Ureter (tissue), 1 donor: ENCODE measurements around the gene MDM2. TPM values are rescaled to one million over a fixed set of nuclear protein-coding genes. Genes with fewer than 3 reads are reported as not detected.
"Not testable (repeated sequence)": the region's sequence is repeated elsewhere in the genome, so short reads cannot be mapped to it uniquely, and the experiment has no call there.

ENCODE experiments used
- DNase-seq: peaks from one replicate; pipeline ENCODE4 v3.0.0-alpha.2; 2020; ENCODE audit warnings: low spot score
- total RNA-seq: library from RNA; stranded (reverse); gene quantifications from one replicate; pipeline ENCODE4 v1.2.4, GENCODE V29; 2023
- donor health status: DM: yes; HTN: yes; CAD: no.

MDM2 gene
- total RNA-seq, 1 donor from 2014 or later, result 140 TPM

DNA sequence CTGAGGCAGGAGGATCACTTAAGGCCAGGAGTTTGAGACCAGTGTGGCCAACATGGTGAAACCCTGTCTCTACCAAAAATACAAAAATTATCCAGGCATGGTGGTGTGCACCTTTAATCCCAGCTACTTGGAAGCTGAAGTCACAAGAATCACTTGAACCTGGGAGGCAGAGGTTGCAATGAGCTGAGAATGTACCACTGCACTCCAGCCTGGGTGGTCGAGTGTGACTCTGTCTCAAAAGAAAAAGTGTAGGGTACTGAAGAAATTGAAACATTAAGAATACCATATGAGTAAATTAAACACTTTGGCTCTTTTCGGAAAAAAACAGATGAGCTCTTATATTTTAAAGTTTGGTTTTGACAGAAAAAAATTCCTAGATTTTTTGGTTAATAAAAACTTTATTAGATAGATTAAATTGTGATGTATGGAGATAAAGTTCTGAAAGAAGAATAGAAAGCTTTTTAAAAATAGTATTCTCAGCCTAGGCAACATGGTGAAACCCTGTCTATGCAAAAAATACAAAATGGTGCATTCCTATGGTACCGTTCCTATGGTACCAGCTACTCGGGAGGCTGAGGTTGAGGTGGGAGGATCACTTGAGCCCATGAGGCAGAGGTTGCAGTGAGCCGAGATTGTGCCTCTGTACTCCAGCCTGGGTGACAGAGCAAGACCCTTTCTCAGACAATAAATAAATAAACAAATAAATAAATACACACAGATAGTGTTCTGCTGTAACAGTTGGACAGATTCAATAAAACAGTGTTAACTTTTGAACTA is 20.1 kb downstream of the MDM2 start:
- DNase-seq, result no peak

GRCh38 chr12:68828672-68829068 is 20.7 kb downstream of the MDM2 start:
- DNase-seq, result no peak

DNA sequence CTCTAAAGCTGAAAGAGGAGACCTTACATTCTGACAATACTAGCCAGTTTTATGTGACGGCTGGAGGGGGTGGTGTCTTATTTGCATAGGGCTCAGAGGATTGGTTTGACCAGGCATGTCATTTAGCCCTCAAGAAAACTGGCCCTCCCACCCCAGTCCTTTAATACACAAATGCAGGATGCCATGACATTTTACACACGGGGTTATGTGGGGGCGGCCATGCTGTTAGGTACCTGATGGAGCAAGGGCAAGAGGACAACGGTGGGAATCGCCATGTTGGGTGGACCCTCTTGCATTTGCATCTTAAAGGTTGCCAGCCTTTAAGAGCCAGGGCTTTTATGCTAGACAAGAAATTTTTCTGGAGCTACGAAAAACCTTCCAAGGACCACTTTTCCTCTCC is 23.3 kb downstream of the MDM2 start:
- no peak for DNase-seq

DNA sequence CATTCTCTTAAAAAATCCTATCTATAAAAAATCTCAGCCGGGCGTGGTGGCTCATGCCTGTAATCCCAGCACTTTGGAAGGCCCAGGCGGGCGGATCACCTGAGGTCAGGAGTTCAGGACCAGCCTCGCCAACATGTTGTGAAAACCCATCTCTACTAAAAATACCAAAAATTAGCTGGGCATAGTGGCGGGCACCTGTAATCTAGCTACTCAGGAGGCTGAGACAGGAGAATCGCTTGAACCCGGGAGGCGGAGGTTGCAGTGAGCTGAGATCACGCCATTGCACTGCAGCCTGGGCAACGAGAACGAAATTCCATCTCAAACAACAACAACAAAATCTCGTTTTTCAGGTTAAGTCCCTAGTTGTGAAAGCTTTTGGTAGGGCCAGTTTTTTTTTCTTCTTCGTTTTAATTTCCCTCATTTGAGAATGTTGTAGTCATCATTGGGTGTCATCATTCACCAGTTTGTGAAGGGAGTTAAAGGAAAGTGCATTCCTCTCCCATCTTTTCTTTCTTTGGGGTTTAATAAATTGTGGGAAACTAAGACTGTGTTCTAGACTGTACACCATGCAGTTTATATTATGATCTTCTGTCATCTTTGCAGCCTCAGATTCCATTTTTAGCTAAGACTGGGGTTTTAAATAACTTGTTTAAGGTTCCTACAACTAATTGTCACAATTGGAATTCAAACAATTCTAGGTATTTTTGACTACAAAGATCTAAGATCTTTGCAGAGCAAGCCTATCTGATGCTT is 23.9 kb downstream of the MDM2 start:
- DNase-seq, result no peak

DNA sequence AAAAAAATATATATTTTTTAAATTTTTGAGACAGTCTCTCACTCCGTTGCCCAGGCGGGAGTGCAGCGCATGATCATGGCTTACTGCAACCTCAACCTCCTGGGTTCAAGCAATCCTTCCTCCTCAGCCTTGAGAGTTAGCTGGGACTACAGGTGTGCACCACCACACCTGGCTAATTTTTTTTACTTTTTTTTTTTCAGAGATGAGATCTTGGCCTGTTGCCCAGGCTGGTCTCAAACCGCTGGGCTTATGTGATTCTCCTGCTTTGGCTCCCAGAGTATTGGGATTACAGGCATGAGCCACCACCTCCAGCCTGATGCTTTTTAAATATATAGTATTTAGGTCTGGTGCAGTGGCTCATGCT is 24.5 kb downstream of the MDM2 start:
- no peak for DNase-seq

DNA sequence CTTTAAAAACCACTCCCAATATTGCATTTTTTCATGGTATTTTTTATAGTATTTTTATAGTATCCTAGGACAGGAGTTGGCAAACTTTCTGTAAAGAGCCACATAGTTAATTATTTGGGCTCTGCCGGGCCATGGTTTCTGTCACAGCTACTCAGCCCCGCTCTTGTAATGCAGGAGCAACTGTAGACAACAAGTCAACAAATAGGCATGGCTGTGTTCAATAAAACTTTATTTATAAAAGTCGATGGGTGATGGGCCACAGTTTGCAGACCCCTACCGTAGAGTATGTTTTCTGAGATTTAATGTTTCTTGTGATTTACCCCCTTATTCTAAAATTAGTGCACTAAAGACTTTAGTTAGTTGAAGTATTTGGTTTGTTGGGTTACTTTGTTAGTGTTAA is 25.5 kb downstream of the MDM2 start:
- no peak for DNase-seq

DNA sequence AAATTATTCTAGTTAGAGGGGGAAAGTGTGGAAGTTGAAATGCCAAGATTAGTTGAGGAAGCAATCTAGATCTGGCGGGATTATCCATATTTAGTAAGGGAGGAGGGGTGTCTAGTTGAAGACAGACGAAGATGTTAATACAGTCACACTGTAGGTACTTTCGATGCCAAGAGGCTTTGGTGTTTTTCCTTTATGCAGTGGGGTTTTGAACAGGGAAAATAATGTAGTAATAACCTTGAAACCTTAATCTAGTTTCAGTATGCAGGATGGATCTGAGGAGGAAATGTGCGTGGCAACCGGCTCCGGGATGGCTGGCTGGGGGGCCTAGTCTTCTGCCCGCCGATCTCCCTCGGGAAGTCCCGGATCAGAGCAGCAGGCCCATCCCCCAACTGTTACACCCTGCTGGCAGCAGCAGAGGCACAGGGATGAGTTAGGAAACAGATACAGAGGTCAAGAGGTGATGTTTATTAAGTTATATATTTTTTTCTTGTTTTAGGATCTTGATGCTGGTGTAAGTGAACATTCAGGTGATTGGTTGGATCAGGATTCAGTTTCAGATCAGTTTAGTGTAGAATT is 27.4 kb downstream of the MDM2 start:
- no peak for DNase-seq

GRCh38 chr12:68837215-68837614 is 29.2 kb downstream of the MDM2 start:
- no peak for DNase-seq

DNA sequence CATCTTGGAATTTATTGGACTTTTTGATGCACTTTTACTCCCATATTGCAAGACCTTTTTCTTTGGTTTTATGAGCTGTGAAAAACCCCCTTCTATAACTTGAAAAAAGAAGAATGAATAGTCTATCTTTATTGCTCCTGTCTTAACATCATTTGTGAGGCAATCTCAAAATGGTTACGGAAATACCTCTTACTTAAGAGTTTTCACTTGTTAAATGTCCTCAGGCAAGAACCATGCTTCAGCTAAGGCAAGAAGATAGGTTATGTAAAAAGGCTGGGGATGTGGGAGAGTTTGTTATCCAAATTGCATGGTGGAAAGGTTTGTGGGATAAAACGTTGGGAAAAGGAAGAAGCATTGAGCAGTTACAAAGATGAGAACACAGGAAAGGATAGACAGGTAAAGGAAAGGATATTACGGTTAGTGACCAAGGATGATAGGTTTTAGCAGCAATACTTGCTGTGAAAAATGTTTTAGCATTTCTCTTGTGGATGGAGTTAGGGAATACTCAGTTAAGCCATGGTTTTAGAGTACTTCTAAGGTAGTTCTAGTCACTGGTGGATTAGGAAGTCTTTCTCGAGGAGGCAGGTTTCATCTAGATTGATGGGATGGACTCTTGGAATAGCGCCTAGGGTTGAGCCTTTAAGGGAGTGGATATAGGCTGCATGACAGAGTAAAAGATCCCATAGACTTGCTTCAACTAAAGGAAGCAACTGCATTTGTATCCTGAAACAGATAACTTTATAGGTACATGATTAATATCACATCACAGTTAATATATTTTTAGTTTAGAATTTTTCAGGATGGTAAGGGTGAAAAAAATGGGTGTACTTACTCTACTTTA is 30.3 kb downstream of the MDM2 start:
- no peak for DNase-seq

GRCh38 chr12:68839183-68840147 is 31.5 kb downstream of the MDM2 start:
- no peak for DNase-seq

- not testable (repeated sequence) for DNase-seq
Measured at GRCh38 chr12:68841175-68841574, 33.2 kb downstream of the MDM2 start.

GRCh38 chr12:68841717-68842116 is 33.7 kb downstream of the MDM2 start:
- DNase-seq, result no peak

DNA sequence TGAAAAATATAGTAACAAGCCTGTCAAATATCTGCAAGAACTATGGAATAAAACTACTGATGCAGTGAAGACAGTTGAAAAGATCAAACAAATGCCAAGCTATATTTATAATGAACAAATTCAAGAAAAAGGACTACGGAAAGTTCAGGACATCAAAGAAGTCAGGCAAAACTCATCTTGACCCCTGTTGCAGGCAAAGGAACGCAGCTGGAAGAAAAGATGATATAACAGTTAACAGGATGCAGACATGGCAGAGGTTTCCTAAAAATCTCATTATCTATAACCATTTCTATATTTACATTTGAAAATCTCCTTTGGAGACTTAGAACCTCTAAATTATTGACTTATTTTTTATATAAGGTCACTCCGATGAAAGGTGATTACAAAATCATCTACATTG is 34.1 kb downstream of the MDM2 start:
- no peak for DNase-seq

DNA sequence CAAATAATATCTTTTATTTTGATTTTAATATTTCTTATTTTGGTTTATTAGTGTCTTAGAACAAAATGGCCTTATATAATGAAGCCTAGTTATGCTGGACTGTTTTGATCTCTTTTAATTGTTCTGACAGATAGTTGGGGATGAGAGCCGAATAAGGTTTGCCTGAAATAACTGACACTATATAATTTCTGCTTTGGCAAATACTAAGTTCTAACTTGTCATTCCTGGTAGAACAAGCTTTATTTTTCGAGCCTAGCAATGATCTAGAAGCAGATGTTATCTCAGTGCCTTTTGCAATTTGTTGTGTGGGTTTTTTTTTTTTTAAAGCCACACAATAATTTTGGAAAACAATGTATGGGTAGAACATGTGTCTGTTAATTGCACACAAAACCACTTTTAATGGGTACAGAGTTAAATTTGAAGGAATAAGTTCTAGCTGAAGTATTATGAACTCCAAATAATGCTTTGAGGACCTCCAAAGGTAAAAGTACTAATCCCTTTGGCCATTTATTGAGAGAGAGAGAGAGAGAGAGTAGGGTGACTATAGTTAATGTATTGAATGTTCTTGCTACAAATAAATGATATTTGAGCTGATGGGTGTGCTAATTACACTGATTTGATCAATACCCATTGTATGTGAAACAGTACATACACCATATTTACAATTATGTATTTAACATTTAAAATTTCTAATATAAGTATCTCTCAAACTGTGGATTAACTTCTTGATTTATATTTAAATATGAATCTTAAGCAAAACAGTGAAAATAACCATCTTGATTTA is 35.0 kb downstream of the MDM2 start:
- DNase-seq, result no peak

GRCh38 chr12:68844318-68844745 is 36.4 kb downstream of the MDM2 start:
- DNase-seq, result no peak

DNA sequence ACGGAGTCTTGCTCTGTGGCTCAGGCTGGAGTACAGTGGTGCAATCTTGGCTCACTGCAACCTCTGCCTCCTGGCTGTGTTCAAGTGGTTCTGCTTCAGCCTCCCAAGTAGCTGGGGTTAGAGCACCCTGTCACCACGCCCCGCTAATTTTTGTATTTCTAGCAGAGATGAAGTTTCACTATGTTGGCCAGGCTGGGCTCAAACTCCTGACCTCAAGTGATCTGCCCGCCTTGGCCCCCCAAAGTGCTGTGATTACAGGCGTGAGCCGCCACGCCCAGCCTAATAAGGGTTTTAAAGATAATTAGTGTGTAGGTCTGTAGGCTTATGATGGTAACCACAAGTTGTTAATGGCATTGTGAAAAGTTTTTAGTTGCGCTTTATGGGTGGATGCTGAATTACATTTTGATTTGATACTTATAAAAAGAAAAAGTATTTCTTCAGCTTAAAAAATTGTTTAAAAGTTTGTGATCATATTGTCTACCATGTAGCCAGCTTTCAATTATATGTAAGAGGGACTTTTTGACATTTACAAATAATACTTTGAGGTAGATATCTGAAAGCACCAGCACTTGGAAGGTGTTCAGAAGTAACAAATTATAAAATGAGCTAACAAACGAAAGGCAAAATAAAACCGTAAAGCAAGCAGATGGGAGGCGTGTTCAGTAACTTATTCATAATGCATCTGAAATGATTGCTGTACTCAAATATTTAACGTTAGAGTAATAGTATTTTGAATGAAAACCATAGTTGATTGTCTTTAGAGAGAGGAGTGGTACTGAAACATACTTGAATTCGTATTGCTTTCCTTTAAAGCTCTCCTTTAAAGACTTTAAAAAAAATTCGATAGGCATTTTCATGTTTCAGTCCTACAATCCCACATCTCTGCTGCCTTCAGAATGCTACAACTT is 37.1 kb downstream of the MDM2 start:
- no peak for DNase-seq

- no peak for DNase-seq
Measured at GRCh38 chr12:68846811-68847210, 38.8 kb downstream of the MDM2 start.

GRCh38 chr12:68850390-68850789 is 42.4 kb downstream of the MDM2 start:
- DNase-seq, result no peak
